ENCODE results near the gene SLC11A2.
A peak's percentile ranks its signal among the peaks of the same experiment; 100 is the strongest.

Gene SLC11A2

DNA sequence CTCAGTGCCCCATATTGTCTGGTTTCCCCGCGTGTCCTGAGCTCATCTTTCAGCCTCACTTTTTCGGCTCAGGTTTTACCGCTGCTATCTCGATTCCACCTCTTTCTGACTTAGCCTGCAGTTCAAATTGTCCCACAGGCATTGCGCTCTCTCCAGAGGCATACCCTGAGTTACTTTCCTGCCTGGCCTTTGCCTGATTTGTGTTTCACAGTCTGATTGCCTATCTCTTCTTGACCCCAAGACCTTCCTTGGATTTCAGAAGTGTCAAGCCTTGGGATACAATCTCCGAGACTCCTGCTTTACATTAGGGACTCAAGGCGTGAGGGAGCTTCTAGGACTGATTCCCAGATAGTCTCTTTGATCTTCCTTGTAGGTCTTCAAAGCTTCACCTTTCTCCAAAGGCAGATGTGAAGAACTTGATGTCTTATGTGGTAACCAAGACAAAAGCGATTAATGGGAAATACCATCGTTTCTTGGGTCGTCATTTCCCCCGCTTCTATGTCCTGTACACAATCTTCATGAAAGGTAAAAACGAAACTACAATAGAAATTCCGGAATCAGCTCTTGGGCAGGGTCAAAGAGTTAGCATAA lies 22.6 kb upstream of the SLC11A2 start:
- Histone ChIP-seq H3K9me3 (ENCODE audit: insufficient read depth, low read length) (no peaks in the 10 kb centered on the region), H3K27ac (ENCODE audit: low read length) (peak overlapping the region; percentile 38), H3K4me2 (ENCODE audit: low read length) (peak overlapping the region; percentile 94), H3K4me1 (ENCODE audit: low read length) (peaks cover 9% of the 10 kb centered on the region), H3K36me3 (replicated peaks; ENCODE audit: low read depth, low read length) (peaks cover 12% of the 10 kb centered on the region), H3K9ac (ENCODE audit: low read length) (peak overlapping the region; percentile 81), H3K4me3 (ENCODE audit: low read length) (peak overlapping the region; percentile 82), H4K20me1 (ENCODE audit: insufficient read depth, low read length) (no peaks in the 10 kb centered on the region), H3K79me2 (ENCODE audit: low read length) (peaks cover 26% of the 10 kb centered on the region), H3K27me3 (ENCODE audit: low read depth, low read length) (no peaks in the 10 kb centered on the region), H2AFZ (ENCODE audit: low read depth, low read length) (peak overlapping the region; percentile 40; the same call in 1 of the 2 replicates)
- TF ChIP-seq, protein P1, sequence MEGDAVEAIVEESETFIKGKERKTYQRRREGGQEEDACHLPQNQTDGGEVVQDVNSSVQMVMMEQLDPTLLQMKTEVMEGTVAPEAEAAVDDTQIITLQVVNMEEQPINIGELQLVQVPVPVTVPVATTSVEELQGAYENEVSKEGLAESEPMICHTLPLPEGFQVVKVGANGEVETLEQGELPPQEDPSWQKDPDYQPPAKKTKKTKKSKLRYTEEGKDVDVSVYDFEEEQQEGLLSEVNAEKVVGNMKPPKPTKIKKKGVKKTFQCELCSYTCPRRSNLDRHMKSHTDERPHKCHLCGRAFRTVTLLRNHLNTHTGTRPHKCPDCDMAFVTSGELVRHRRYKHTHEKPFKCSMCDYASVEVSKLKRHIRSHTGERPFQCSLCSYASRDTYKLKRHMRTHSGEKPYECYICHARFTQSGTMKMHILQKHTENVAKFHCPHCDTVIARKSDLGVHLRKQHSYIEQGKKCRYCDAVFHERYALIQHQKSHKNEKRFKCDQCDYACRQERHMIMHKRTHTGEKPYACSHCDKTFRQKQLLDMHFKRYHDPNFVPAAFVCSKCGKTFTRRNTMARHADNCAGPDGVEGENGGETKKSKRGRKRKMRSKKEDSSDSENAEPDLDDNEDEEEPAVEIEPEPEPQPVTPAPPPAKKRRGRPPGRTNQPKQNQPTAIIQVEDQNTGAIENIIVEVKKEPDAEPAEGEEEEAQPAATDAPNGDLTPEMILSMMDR (IDR thresholded peaks at IDR 0.05; ENCODE audit: low read depth, low read length) = no peak
- TF ChIP-seq EZH2phosphoT487 (IDR thresholded peaks at IDR 0.05; ENCODE audit: low read depth) = no peak

DNA sequence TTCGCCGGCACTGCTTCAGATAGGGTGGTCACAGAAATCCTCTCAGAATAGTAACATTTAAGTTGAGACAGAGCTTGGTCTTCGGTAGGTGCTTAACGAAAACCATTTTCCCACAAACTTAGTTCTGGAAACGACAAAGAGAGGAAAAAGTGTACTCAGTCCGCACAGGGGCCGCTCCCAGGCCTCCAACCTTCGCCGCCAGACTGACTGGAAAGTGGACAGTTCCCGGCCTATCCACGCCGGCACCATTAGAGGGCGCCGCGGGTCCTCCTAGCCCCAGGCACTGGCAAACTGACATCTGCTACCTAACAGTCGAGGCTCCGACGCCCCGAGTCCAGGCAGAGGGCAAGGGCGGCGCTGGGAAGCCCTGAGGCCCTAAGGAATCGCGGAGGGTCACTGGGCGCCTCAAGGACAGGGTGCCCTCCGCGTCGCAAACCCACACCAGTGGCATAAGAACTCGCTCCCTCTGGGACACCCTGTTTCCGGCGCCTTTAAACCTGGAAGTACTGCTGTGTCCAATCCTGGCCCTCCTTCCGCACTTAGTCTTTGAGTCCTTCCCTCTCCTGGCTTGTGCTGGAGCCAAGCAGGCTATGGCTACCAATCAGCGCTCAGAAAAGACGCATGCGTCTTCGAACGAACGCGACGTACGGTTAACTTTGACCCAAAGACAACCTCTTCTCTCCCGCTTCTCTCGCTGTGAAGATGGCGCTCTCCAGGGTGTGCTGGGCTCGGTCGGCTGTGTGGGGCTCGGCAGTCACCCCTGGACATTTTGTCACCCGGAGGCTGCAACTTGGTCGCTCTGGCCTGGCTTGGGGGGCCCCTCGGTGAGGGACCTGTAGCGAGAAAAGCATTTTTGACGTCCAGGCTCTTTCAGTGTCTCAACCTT lies 21.7 kb upstream of the SLC11A2 start, which contains the start of gene LETMD1:
Gene LETMD1, plus strand, starts transcription at position 673 of the 886 bp plus-strand sequence. Its CDS starts 30 bp downstream, at position 703.
- Histone ChIP-seq H2AFZ (ENCODE audit: low read depth, low read length) (peak within 1 kb of the TSS; percentile 82), H4K20me1 (ENCODE audit: insufficient read depth, low read length) (no peaks in the 10 kb centered on the region)

DNA sequence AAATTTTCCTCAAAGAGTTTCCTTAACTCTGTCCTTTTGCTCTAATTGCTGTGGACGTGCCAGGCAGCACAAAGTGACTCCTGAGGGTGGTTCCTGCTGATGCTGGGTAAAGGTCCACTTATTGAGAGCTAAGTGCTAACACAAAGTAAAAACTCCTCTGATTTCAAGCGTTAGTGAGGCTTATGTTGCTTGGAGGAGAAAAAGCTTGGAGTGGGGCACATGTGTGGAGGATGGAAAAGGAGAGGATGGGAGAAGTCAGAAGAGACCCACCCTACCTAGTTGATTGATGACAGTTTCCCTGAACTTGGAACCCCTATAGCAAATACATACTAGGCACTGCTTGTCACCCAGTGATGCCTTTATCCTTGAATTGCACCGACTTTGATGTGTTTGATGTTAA lies 10.1 kb upstream of the SLC11A2 start:
- Histone ChIP-seq H3K4me2 (ENCODE audit: low read length) (no peak overlapping the region), H2AFZ (ENCODE audit: low read depth, low read length) (no peak overlapping the region), H4K20me1 (ENCODE audit: insufficient read depth, low read length) (no peaks in the 10 kb centered on the region), H3K9me3 (ENCODE audit: insufficient read depth, low read length) (no peaks in the 10 kb centered on the region), H3K36me3 (replicated peaks; ENCODE audit: low read depth, low read length) (no peaks in the 10 kb centered on the region), H3K4me1 (ENCODE audit: low read length) (no peaks in the 10 kb centered on the region), H3K27me3 (ENCODE audit: low read depth, low read length) (no peaks in the 10 kb centered on the region), H3K79me2 (ENCODE audit: low read length) (no peaks in the 10 kb centered on the region), H3K4me3 (ENCODE audit: low read length) (no peak overlapping the region), H3K9ac (ENCODE audit: low read length) (no peak overlapping the region), H3K27ac (ENCODE audit: low read length) (no peak overlapping the region)
- TF ChIP-seq, protein P1 (IDR thresholded peaks at IDR 0.05; ENCODE audit: low read depth, low read length) = no peak
- no peak for TF ChIP-seq EZH2phosphoT487 (IDR thresholded peaks at IDR 0.05; ENCODE audit: low read depth)

More for the DNA sequence above, 21.7 kb upstream of the SLC11A2 start, which contains the start of gene LETMD1:
- Histone ChIP-seq H3K9ac (ENCODE audit: low read length) (peak within 1 kb of the TSS; percentile 81), H3K4me1 (ENCODE audit: low read length) (peaks cover 9% of the 10 kb centered on the region), H3K79me2 (ENCODE audit: low read length) (peaks cover 26% of the 10 kb centered on the region), H3K36me3 (replicated peaks; ENCODE audit: low read depth, low read length) (peaks cover 7% of the 10 kb centered on the region), H3K4me3 (ENCODE audit: low read length) (peak within 1 kb of the TSS; percentile 82), H3K4me2 (ENCODE audit: low read length) (peak within 1 kb of the TSS; percentile 94), H3K9me3 (ENCODE audit: insufficient read depth, low read length) (no peaks in the 10 kb centered on the region), H3K27me3 (ENCODE audit: low read depth, low read length) (no peaks in the 10 kb centered on the region), H3K27ac (ENCODE audit: low read length) (peak within 1 kb of the TSS; percentile 69)
- TF ChIP-seq, protein P1 (IDR thresholded peaks at IDR 0.05; ENCODE audit: low read depth, low read length) = peak; percentile 91
- no peak for TF ChIP-seq EZH2phosphoT487 (IDR thresholded peaks at IDR 0.05; ENCODE audit: low read depth)

Measured in OCI-LY3 (cell line).